Thyroid gland (tissue), 4 donors: ENCODE results near the gene MIEF1. TPM values are rescaled to one million over a fixed set of nuclear protein-coding genes. Genes with fewer than 3 reads are reported as not detected.

Source experiments
- DNase-seq, 2 donors: peaks; one replicate each; pipeline ENCODE4 v3.0.0-alpha.2; 2019
- H3K27ac ChIP-seq, 3 donors: fragments of 200-600 bp; sonication (generic); 1 replicate in 2 of 3; 2 replicates in 1 of 3; pipeline ENCODE4 v1.5.1; 2016 to 2019; ENCODE audit warnings: mild to moderate bottlenecking in 1 of 3, moderate library complexity in 1 of 3
- H3K27me3 ChIP-seq: fragments of 200-600 bp; sonication (generic); one replicate; pipeline ENCODE4 v1.5.1; 2019
- H3K36me3 ChIP-seq, 2 donors: fragments of 200-600 bp; sonication (generic); one replicate each; pipeline ENCODE4 v1.5.1; 2016 to 2019
- H3K4me1 ChIP-seq, 2 donors: fragments of 200-600 bp; sonication (generic); one replicate each; pipeline ENCODE4 v1.5.1; 2017 to 2019
- H3K4me3 ChIP-seq, 3 donors: fragments of 200-600 bp; sonication (generic); replicated peaks in 1 of 3; 1 replicate in 2 of 3; 2 replicates in 1 of 3; pipeline ENCODE4 v1.5.1; 2016; ENCODE audit warnings: mild to moderate bottlenecking in 1 of 3
- H3K9me3 ChIP-seq: fragments of 200-600 bp; sonication (generic); one replicate; pipeline ENCODE4 v1.5.1; 2017
- POLR2A ChIP-seq, 2 donors: fragments of 450-650 bp; IDR thresholded peaks; one replicate each; pipeline ENCODE4 v1.6.1; 2017; ENCODE audit warnings: antibody characterized with exemption in 2 of 2, mild to moderate bottlenecking in 2 of 2, moderate library complexity in 1 of 2
- WGBS, 2 donors: methylation state at CpG; one replicate each; pipeline ENCODE4 v1.1.5; 2017; 5-methylcytosine and 5-hydroxymethylcytosine counted together
- intact Hi-C: fragments of 100-400 bp; cut with DNase I; formaldehyde crosslinking; loops from one replicate; pipeline ENCODE4 v1.15.1; 2023
- total RNA-seq, 4 donors: library from RNA; depleted of rRNA; stranded (reverse); fragments of >200 nt; gene quantifications; one replicate each; pipeline ENCODE4 v1.2.3, GENCODE V29; 2016
- TF ChIP-seq, protein P1 (sequence below), 6 experiments: fragments of 200-600 bp in 3 of 6; fragments of 450-650 bp in 3 of 6; sonication (generic) in 3 of 6; IDR thresholded peaks; one replicate each; pipeline ENCODE4 v1.5.1; 2016 to 2019; ENCODE audit warnings: antibody characterized with exemption in 6 of 6, mild to moderate bottlenecking in 2 of 6, inconsistent platforms in 1 of 6, moderate library complexity in 1 of 6

The MIEF1 gene
- total RNA-seq, 4 donors from 2014 or later = 21.4 to 30.5 (median 26.7) TPM

DNA sequence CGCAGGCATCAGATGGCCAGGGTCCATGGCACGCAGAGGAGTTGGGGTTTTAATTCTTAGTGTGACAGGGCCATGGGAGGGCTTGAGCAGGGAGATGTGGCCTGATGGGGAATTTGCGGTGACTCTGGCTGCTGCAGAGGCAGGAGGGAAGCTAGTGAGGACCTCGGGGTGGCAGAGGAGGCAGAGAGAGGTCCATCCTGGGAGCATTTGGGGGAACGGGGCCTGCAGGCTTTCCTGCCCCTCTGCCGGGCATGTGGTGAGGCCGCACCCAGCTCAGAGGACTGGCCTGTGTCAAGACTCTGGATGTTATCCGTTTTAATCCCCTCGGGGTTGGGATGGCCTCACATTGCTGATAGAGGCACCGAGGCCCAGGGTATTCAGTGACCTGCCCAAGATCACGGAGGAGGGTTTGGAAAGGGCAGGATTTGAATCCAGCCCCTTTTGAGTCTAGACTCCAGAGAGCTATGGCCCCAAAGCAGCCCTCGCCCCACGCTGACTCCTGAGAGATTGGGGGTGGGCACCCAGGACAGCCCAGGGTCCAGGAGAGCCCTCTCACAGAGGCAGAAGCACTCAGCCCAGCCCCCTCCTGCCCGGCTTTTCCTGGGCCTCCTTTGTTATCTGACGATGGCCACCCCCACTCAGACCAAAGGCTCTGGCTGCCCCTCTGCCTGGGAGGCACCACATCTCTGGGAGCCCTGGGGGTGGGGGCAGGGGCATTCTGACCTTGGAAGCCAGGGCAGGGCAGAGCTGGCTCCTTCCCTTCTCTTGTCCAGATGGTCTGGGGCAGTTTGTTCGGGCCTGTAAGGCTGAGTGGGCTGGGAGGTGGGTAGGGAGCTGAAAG is 31.4 kb upstream of the MIEF1 start:
- Histone ChIP-seq H3K36me3 (no peaks in the 10 kb centered on the region), H3K4me3 (no peak overlapping the region), H3K9me3 (no peaks in the 10 kb centered on the region), H3K27ac (peak overlapping the region in 2 of 3 donors; percentile 17 to 65), H3K4me1 (peaks cover 14 to 28% of the 10 kb centered on the region in 2 donors), H3K27me3 (no peaks in the 10 kb centered on the region)
- WGBS, 2 donors = 60 to 75% methylated on average over 10 to 16 of the region's 16 CpGs
- DNase-seq = no peak
- no peak for TF ChIP-seq POLR2A (IDR thresholded peaks at IDR 0.05)
- TF ChIP-seq, protein P1, sequence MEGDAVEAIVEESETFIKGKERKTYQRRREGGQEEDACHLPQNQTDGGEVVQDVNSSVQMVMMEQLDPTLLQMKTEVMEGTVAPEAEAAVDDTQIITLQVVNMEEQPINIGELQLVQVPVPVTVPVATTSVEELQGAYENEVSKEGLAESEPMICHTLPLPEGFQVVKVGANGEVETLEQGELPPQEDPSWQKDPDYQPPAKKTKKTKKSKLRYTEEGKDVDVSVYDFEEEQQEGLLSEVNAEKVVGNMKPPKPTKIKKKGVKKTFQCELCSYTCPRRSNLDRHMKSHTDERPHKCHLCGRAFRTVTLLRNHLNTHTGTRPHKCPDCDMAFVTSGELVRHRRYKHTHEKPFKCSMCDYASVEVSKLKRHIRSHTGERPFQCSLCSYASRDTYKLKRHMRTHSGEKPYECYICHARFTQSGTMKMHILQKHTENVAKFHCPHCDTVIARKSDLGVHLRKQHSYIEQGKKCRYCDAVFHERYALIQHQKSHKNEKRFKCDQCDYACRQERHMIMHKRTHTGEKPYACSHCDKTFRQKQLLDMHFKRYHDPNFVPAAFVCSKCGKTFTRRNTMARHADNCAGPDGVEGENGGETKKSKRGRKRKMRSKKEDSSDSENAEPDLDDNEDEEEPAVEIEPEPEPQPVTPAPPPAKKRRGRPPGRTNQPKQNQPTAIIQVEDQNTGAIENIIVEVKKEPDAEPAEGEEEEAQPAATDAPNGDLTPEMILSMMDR (IDR thresholded peaks at IDR 0.05) = no peak
- intact Hi-C loops = no loop called here

GRCh38 chr22:39471381-39472141 is 30.5 kb upstream of the MIEF1 start:
- H3K36me3 ChIP-seq = no peaks in the 10 kb centered on the region
- DNase-seq = no peak
- TF ChIP-seq POLR2A (IDR thresholded peaks at IDR 0.05) = no peak
- TF ChIP-seq, protein P1 (IDR thresholded peaks at IDR 0.05) = no peak
- no peaks in the 10 kb centered on the region for H3K9me3 ChIP-seq
- intact Hi-C loops = no loop called here
- peak overlapping the region in 1 of 3 donors; percentile 65 for H3K27ac ChIP-seq
- peaks cover 14 to 28% of the 10 kb centered on the region in 2 donors for H3K4me1 ChIP-seq
- 31 to 35% methylated on average over 13 of the region's 13 CpGs for WGBS, 2 donors
- no peaks in the 10 kb centered on the region for H3K27me3 ChIP-seq
- H3K4me3 ChIP-seq = no peak overlapping the region

DNA sequence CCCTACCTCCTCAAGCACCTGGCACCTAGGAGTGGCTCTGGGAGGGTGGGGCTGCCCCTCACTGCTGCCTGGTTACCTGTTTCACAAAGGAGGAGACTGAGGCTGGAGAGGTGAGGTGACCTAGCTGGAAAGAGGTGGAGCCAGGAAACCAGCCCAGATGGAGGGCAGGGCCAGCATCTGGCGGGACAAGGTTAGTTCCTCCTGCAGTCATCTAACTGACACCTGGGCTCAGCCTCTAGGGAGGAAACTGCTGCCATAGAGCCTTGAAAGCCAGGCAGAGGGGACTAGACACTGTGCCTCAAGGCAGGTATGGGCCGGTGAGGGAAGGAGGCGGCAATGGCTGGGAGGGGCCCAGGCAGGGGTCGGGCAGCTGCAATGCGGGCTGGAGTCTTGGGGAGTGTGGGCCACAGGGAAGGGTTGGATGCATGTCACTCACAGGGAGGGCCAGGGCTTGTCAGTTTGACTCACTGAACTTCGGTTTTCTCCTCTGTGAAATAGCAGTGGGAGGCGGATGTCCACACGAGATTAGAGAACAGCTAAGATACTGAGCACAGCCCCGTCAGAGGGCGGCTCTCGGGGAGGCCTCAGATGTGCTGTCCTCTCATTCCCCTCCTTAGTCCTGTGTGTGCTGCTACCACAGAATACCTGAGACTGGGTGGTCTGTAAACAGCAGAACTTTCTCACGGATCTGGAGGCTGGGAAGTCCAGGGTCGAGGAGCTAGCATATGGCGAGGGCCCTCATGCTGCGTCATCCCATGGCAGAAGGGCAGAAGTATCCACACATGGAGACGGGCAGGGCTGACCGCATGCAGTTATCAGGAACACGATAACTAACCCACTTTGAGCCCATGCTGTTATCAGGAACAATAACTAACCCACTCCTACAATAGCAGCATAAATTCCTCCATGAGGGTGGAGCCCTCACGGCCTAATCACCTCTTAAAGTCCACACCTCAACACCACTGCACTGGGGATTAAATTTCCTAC is 29.2 kb upstream of the MIEF1 start:
- intact Hi-C loops = no loop called here
- Histone ChIP-seq H3K9me3 (no peaks in the 10 kb centered on the region), H3K4me1 (peaks cover 14 to 28% of the 10 kb centered on the region in 2 donors), H3K36me3 (no peaks in the 10 kb centered on the region), H3K27ac (peak overlapping the region in 1 of 3 donors; percentile 65), H3K27me3 (no peaks in the 10 kb centered on the region), H3K4me3 (no peak overlapping the region)
- WGBS, 2 donors = 78 to 85% methylated on average over 17 to 19 of the region's 19 CpGs
- TF ChIP-seq, protein P1 (IDR thresholded peaks at IDR 0.05) = no peak
- no peak for TF ChIP-seq POLR2A (IDR thresholded peaks at IDR 0.05)
- peak in 1 of 2 donors; percentile 17 for DNase-seq

- H3K4me3 ChIP-seq = no peak overlapping the region
- no peaks in the 10 kb centered on the region for H3K36me3 ChIP-seq
- TF ChIP-seq, protein P1 (IDR thresholded peaks at IDR 0.05) = no peak
- no peak for TF ChIP-seq POLR2A (IDR thresholded peaks at IDR 0.05)
- 93 to 94% methylated on average over 3 to 4 of the region's 5 CpGs for WGBS, 2 donors
- no peaks in the 10 kb centered on the region for H3K9me3 ChIP-seq
- DNase-seq = no peak
- H3K4me1 ChIP-seq = peaks cover 14 to 28% of the 10 kb centered on the region in 2 donors
- intact Hi-C loops = no loop called here
- no peaks in the 10 kb centered on the region for H3K27me3 ChIP-seq
- H3K27ac ChIP-seq = no peak overlapping the region
Measured at GRCh38 chr22:39473851-39474250, 28.2 kb upstream of the MIEF1 start.
